CD4-positive, alpha-beta T cell (primary cell): Measurements from ENCODE around the gene IRF5. TPM values are rescaled to one million over a fixed set of nuclear protein-coding genes. Genes with fewer than 3 reads are reported as not detected.

Source experiments
- ATAC-seq: fragments of 200-7000 bp; cut with Tn5 transposase; one replicate; pipeline ENCODE4 v1.10.0; 2022; ENCODE audit warnings: mild to moderate bottlenecking; ENCODE audit not compliant: poor library complexity
- CTCF ChIA-PET: fragments of 350-600 bp; sonication (Branson Sonifier 250); formaldehyde crosslinking; loops from one replicate; lab custom pipeline; 2021; ENCODE audit warnings: antibody characterized with exemption, inconsistent platforms; lab: Charles Lee
- POLR2A ChIA-PET: fragments of 350-600 bp; sonication (Branson Sonifier 250); formaldehyde crosslinking; loops from one replicate; lab custom pipeline; 2021; ENCODE audit warnings: antibody characterized with exemption, inconsistent platforms; lab: Charles Lee
- DNase-seq, 14 experiments: peaks; one replicate each; pipeline ENCODE4 v3.0.0-alpha.2; 2013 to 2020; ENCODE audit warnings: mixed read lengths in 2 of 14
- H3K27ac ChIP-seq, 2 donors: one replicate each; pipeline versions ENCODE4 v1.5.1 to v1.7.0; 2013; ENCODE audit warnings: low read length in 2 of 2, low read depth in 1 of 2, mild to moderate bottlenecking in 1 of 2
- H3K27me3 ChIP-seq, 2 experiments: 1 replicate in 1 of 2; 2 replicates in 1 of 2; pipeline versions ENCODE4 v1.6.1 to v1.7.0; 2013; ENCODE audit warnings: low read length in 2 of 2, control low read depth in 1 of 2, mild to moderate bottlenecking in 1 of 2, moderate library complexity in 1 of 2; ENCODE audit not compliant: insufficient read depth in 2 of 2, control insufficient read depth in 1 of 2
- H3K36me3 ChIP-seq: one replicate; pipeline ENCODE4 v1.6.1; 2013; ENCODE audit warnings: low read length, control low read depth; ENCODE audit not compliant: insufficient read depth
- H3K4me1 ChIP-seq: one replicate; pipeline ENCODE4 v1.6.1; 2013; ENCODE audit warnings: low read length, control low read depth; ENCODE audit not compliant: insufficient read depth
- H3K4me3 ChIP-seq: one replicate; pipeline ENCODE4 v1.5.1; 2013; ENCODE audit warnings: mild to moderate bottlenecking, low read length, moderate library complexity
- H3K9me3 ChIP-seq, 2 experiments: 1 replicate in 1 of 2; 2 replicates in 1 of 2; pipeline versions ENCODE4 v1.6.1 to v1.7.0; 2013; ENCODE audit warnings: low read length in 2 of 2, mild to moderate bottlenecking in 2 of 2, control low read depth in 1 of 2, moderate library complexity in 1 of 2; ENCODE audit not compliant: control insufficient read depth in 1 of 2, insufficient read depth in 1 of 2
- H3K27ac Mint-ChIP-seq: one replicate; pipeline ENCODE4 v1.8.0; 2020; ENCODE audit warnings: mixed read lengths
- H3K27me3 Mint-ChIP-seq: one replicate; pipeline ENCODE4 v1.8.0; 2021; ENCODE audit warnings: mixed read lengths
- H3K36me3 Mint-ChIP-seq: one replicate; pipeline ENCODE4 v1.8.0; 2021; ENCODE audit warnings: low read depth, mixed read lengths
- H3K4me1 Mint-ChIP-seq: one replicate; pipeline ENCODE4 v1.8.0; 2021; ENCODE audit warnings: low read depth, mixed read lengths
- H3K4me3 Mint-ChIP-seq: one replicate; pipeline ENCODE4 v1.8.0; 2020; ENCODE audit warnings: mild to moderate bottlenecking, mixed read lengths
- H3K9me3 Mint-ChIP-seq: one replicate; pipeline ENCODE4 v1.8.0; 2020; ENCODE audit warnings: mixed read lengths
- CTCF ChIP-seq: fragments of 200-600 bp; IDR thresholded peaks from one replicate; pipeline ENCODE4 v1.8.0; 2022; ENCODE audit warnings: antibody characterized with exemption, mild to moderate bottlenecking
- intact Hi-C, 2 experiments: fragments of 100-400 bp; cut with DNase I in 1 of 2; cut with micrococcal nuclease in 1 of 2; formaldehyde crosslinking; loops; one replicate each; pipeline versions ENCODE4 v1.15.1 to v1.9.0; 2023 to 2025; cut with DNase I, micrococcal nuclease
- total RNA-seq, 174 experiments: library from RNA in 2 of 174; stranded (reverse) in 2 of 174; gene quantifications; one replicate each; pipeline ENCODE4 v1.2.3 and lab custom pipeline; 2021 to 2026

The IRF5 gene
- total RNA-seq, 2 experiments from 2014 or later: 1.7 to 1.8 TPM

- CTCF ChIA-PET: no interaction called here
- Histone ChIP-seq H3K36me3 (peaks cover 19% of the 10 kb centered on the region), H3K4me1 (peaks cover 24% of the 10 kb centered on the region)
Measured at GRCh38 chr7:128944487-128945236, 6.9 kb downstream of the IRF5 start.

GRCh38 chr7:128945668-128946366 lies 8.1 kb downstream of the IRF5 start:
- Histone ChIP-seq H3K36me3 (peaks cover 21% of the 10 kb centered on the region), H3K27me3 (no peaks in the 10 kb centered on the region), H3K9me3 (no peaks in the 10 kb centered on the region), H3K4me3 (no peak overlapping the region), H3K4me1 (peaks cover 12% of the 10 kb centered on the region), H3K27ac (no peak overlapping the region)
- intact Hi-C loops: no loop called here
- ATAC-seq (no peak), DNase-seq (no peak)
- peaks cover 6% of the 10 kb centered on the region for H3K36me3 Mint-ChIP-seq
- H3K27ac Mint-ChIP-seq: no peak overlapping the region
- no peak for TF ChIP-seq CTCF
- H3K4me3 Mint-ChIP-seq: no peak overlapping the region
- H3K4me1 Mint-ChIP-seq: peaks cover 7% of the 10 kb centered on the region
- ChIA-PET POLR2A (no interaction called here), CTCF (no interaction called here)
- H3K9me3 Mint-ChIP-seq: no peaks in the 10 kb centered on the region
- peaks cover 7% of the 10 kb centered on the region for H3K27me3 Mint-ChIP-seq

More at GRCh38 chr7:128944487-128945236, 6.9 kb downstream of the IRF5 start:
- peaks cover 18% of the 10 kb centered on the region for H3K4me1 Mint-ChIP-seq
- no peaks in the 10 kb centered on the region for H3K9me3 ChIP-seq
- POLR2A ChIA-PET: no interaction called here
- H3K4me3 Mint-ChIP-seq: no peak overlapping the region
- H3K9me3 Mint-ChIP-seq: no peaks in the 10 kb centered on the region
- H3K4me3 ChIP-seq: no peak overlapping the region
- ATAC-seq (no peak), DNase-seq (no peak)
- no peaks in the 10 kb centered on the region for H3K27me3 ChIP-seq
- intact Hi-C loops: no loop called here
- no peak overlapping the region for H3K27ac Mint-ChIP-seq
- peaks cover 8% of the 10 kb centered on the region for H3K27me3 Mint-ChIP-seq
- no peak overlapping the region for H3K27ac ChIP-seq
- no peaks in the 10 kb centered on the region for H3K36me3 Mint-ChIP-seq
- TF ChIP-seq CTCF: no peak

- no peak for ATAC-seq
- Mint-ChIP-seq H3K4me3 (no peak overlapping the region), H3K27me3 (no peaks in the 10 kb centered on the region), H3K36me3 (peaks cover 16% of the 10 kb centered on the region), H3K27ac (no peak overlapping the region), H3K9me3 (no peaks in the 10 kb centered on the region), H3K4me1 (no peaks in the 10 kb centered on the region)
- Histone ChIP-seq H3K4me3 (no peak overlapping the region), H3K27ac (no peak overlapping the region), H3K27me3 (no peaks in the 10 kb centered on the region), H3K9me3 (no peaks in the 10 kb centered on the region), H3K4me1 (no peaks in the 10 kb centered on the region), H3K36me3 (peaks cover 26% of the 10 kb centered on the region)
- intact Hi-C loops: no loop called here
- peak in 1 of 14 experiments; percentile 41 for DNase-seq
- TF ChIP-seq CTCF: no peak
- POLR2A ChIA-PET: no interaction called here
- CTCF ChIA-PET: interaction anchor here (0.6 kb wide), 1 partner anchor 65 kb away, joined by 3 read pairs; no protein-coding TSS in a partner anchor
Measured at GRCh38 chr7:128946936-128947830, 9.5 kb downstream of the IRF5 start.
